ENCODE measurements around the gene AXL. TPM values are rescaled to one million over a fixed set of nuclear protein-coding genes. Genes with fewer than 3 reads are reported as not detected.

AXL gene
- total and polyA plus RNA-seq, 4 donors = 4.3 to 24.8 (median 12.1) TPM

DNA sequence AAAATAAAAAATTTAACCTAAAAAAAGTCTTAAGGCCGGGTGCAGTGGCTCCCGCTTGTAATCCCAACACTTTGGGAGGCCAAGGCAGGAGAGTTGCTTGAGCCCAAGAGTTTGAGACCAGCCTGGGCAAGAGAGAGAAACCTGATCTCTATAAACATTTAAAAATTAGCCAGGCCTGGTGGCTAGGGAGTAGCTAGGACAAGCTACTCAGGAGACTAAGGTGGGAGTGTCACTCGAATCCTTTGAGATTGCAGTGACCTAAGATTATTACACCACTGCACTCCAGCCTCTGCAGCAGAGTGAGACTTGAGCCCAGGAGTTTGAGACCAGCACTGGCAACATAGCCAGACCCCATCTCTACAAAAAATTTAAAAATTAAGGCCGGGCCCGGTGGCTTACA, 92.0 kb downstream of the AXL start:
- H3K4me1 ChIP-seq (ENCODE audit: control insufficient read depth in 4 of 4, insufficient read depth in 4 of 4, low read length in 3 of 4) = peaks cover 0 to 35% (median 25%) of the 10 kb centered on the region in 4 donors
- H3K9me3 ChIP-seq (ENCODE audit: control insufficient read depth in 4 of 4, low read length in 3 of 4) = no peaks in the 10 kb centered on the region
- TF ChIP-seq GABPA (IDR thresholded peaks at IDR 0.05 in 1 of 2, conservative IDR thresholded peaks at IDR 0.05 in 1 of 2) (no peak), FOXA2 (IDR thresholded peaks at IDR 0.05) (no peak), EGR1 (IDR thresholded peaks at IDR 0.05; ENCODE audit: low read depth in 2 of 2) (no peak), NR2F2 (IDR thresholded peaks at IDR 0.05) (no peak), SP1 (IDR thresholded peaks at IDR 0.05) (no peak), HNF4A (conservative IDR thresholded peaks at IDR 0.05) (no peak), TAF1 (conservative IDR thresholded peaks at IDR 0.05) (no peak), RAD21 (IDR thresholded peaks at IDR 0.05) (no peak), RXRA (IDR thresholded peaks at IDR 0.05) (no peak), YY1 (IDR thresholded peaks at IDR 0.05) (no peak), FOXA1 (IDR thresholded peaks at IDR 0.05) (no peak)
- TF ChIP-seq, protein P1, sequence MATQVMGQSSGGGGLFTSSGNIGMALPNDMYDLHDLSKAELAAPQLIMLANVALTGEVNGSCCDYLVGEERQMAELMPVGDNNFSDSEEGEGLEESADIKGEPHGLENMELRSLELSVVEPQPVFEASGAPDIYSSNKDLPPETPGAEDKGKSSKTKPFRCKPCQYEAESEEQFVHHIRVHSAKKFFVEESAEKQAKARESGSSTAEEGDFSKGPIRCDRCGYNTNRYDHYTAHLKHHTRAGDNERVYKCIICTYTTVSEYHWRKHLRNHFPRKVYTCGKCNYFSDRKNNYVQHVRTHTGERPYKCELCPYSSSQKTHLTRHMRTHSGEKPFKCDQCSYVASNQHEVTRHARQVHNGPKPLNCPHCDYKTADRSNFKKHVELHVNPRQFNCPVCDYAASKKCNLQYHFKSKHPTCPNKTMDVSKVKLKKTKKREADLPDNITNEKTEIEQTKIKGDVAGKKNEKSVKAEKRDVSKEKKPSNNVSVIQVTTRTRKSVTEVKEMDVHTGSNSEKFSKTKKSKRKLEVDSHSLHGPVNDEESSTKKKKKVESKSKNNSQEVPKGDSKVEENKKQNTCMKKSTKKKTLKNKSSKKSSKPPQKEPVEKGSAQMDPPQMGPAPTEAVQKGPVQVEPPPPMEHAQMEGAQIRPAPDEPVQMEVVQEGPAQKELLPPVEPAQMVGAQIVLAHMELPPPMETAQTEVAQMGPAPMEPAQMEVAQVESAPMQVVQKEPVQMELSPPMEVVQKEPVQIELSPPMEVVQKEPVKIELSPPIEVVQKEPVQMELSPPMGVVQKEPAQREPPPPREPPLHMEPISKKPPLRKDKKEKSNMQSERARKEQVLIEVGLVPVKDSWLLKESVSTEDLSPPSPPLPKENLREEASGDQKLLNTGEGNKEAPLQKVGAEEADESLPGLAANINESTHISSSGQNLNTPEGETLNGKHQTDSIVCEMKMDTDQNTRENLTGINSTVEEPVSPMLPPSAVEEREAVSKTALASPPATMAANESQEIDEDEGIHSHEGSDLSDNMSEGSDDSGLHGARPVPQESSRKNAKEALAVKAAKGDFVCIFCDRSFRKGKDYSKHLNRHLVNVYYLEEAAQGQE (IDR thresholded peaks at IDR 0.05) = no peak
- TF ChIP-seq, protein P2, sequence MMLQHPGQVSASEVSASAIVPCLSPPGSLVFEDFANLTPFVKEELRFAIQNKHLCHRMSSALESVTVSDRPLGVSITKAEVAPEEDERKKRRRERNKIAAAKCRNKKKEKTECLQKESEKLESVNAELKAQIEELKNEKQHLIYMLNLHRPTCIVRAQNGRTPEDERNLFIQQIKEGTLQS (IDR thresholded peaks at IDR 0.05) = no peak
- TF ChIP-seq, protein P3, sequence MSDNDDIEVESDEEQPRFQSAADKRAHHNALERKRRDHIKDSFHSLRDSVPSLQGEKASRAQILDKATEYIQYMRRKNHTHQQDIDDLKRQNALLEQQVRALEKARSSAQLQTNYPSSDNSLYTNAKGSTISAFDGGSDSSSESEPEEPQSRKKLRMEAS (IDR thresholded peaks at IDR 0.05) = no peak
- TF ChIP-seq, protein P4, sequence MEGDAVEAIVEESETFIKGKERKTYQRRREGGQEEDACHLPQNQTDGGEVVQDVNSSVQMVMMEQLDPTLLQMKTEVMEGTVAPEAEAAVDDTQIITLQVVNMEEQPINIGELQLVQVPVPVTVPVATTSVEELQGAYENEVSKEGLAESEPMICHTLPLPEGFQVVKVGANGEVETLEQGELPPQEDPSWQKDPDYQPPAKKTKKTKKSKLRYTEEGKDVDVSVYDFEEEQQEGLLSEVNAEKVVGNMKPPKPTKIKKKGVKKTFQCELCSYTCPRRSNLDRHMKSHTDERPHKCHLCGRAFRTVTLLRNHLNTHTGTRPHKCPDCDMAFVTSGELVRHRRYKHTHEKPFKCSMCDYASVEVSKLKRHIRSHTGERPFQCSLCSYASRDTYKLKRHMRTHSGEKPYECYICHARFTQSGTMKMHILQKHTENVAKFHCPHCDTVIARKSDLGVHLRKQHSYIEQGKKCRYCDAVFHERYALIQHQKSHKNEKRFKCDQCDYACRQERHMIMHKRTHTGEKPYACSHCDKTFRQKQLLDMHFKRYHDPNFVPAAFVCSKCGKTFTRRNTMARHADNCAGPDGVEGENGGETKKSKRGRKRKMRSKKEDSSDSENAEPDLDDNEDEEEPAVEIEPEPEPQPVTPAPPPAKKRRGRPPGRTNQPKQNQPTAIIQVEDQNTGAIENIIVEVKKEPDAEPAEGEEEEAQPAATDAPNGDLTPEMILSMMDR (IDR thresholded peaks at IDR 0.05; ENCODE audit: low read depth, low read length, missing input control) = no peak
- DNase-seq (ENCODE audit: low spot score) = no peak
- H3K9ac ChIP-seq (ENCODE audit: low read depth in 1 of 2, low read length in 2 of 2) = peak overlapping the region; percentile 67 to 97
- WGBS = 67% methylated on average over 5 of the region's 5 CpGs
- H3K36me3 ChIP-seq (ENCODE audit: control insufficient read depth in 4 of 4, insufficient read depth in 3 of 4, low read depth in 1 of 4, low read length in 3 of 4) = peaks cover 2 to 20% (median 7%) of the 10 kb centered on the region in 4 donors
- H3K27ac ChIP-seq (ENCODE audit: low read depth in 1 of 2, low read length in 2 of 2) = no peak overlapping the region
- peak overlapping the region; percentile 80 to 100 (median 93) for H3K4me3 ChIP-seq (ENCODE audit: low read depth in 1 of 3, low read length in 3 of 3)
- no peaks in the 10 kb centered on the region for H3K27me3 ChIP-seq (ENCODE audit: control insufficient read depth in 4 of 4, insufficient read depth in 4 of 4, low read length in 3 of 4)

Small RNA genes lying within 50 kb of the gene (small RNA-seq; reads per million reads assigned to genes)
- gene RN7SL34P = not detected

Other genes with a start within 250 kb of the AXL start
- 10 to 100 TPM in 1 of 2 donors, not detected in 1; 13.0 TPM for gene CYP2B6, start 227.9 kb upstream of the AXL start, total RNA-seq
- 100 to 1,000 TPM in 1 of 2 donors, 10 to 100 TPM in 1; 16.6 to 751 TPM for gene CYP2B6, start 227.9 kb upstream of the AXL start, polyA plus RNA-seq
- gene CYP2A13, start 130.8 kb upstream of the AXL start, total RNA-seq = under 1 TPM in 1 of 2 donors, not detected in 1; 0.08 TPM
- under 1 TPM in 1 of 2 donors, not detected in 1; 0.16 TPM for gene CYP2A13, start 130.8 kb upstream of the AXL start, polyA plus RNA-seq
- not detected for gene CYP2F1, start 104.8 kb upstream of the AXL start, total RNA-seq
- not detected for gene CYP2F1, start 104.8 kb upstream of the AXL start, polyA plus RNA-seq
- 1 to 10 TPM; 1.4 to 1.6 TPM for gene CYP2S1, start 26.0 kb upstream of the AXL start, total RNA-seq
- gene CYP2S1, start 26.0 kb upstream of the AXL start, polyA plus RNA-seq = 1 to 10 TPM in 1 of 2 donors, under 1 TPM in 1; 0.35 to 1.9 TPM
- gene HNRNPUL1, start 45.1 kb downstream of the AXL start, total RNA-seq = 10 to 100 TPM; 55.5 to 80.2 TPM
- gene HNRNPUL1, start 45.1 kb downstream of the AXL start, polyA plus RNA-seq = 10 to 100 TPM; 34.9 to 35.9 TPM
- 1 to 10 TPM; 3.8 to 5.6 TPM for gene CCDC97, start 90.9 kb downstream of the AXL start, total RNA-seq
- gene CCDC97, start 90.9 kb downstream of the AXL start, polyA plus RNA-seq = 1 to 10 TPM; 5.0 to 5.7 TPM
- 10 to 100 TPM in 1 of 2 donors, 1 to 10 TPM in 1; 4.9 to 10.6 TPM for gene TGFB1, start 134.7 kb downstream of the AXL start, total RNA-seq
- 1 to 10 TPM in 1 of 2 donors, under 1 TPM in 1; 0.83 to 8.9 TPM for gene TGFB1, start 134.7 kb downstream of the AXL start, polyA plus RNA-seq
- gene B9D2, start 144.9 kb downstream of the AXL start, total RNA-seq = 1 to 10 TPM; 2.4 to 2.5 TPM
- 1 to 10 TPM; 3.5 to 3.7 TPM for gene B9D2, start 144.9 kb downstream of the AXL start, polyA plus RNA-seq
- 1 to 10 TPM; 2.8 to 3.1 TPM for gene TMEM91, start 157.3 kb downstream of the AXL start, total RNA-seq
- 1 to 10 TPM; 1.6 to 4.0 TPM for gene TMEM91, start 157.3 kb downstream of the AXL start, polyA plus RNA-seq
- 10 to 100 TPM in 1 of 2 donors, 1 to 10 TPM in 1; 8.3 to 11.5 TPM for gene EXOSC5, start 178.1 kb downstream of the AXL start, total RNA-seq
- gene EXOSC5, start 178.1 kb downstream of the AXL start, polyA plus RNA-seq = 10 to 100 TPM; 26.2 to 26.7 TPM
- gene BCKDHA, start 178.6 kb downstream of the AXL start, total RNA-seq = 10 to 100 TPM; 38.5 to 43.1 TPM
- 10 to 100 TPM; 84.3 to 91.4 TPM for gene BCKDHA, start 178.6 kb downstream of the AXL start, polyA plus RNA-seq
- gene B3GNT8, start 208.2 kb downstream of the AXL start, total RNA-seq = 1 to 10 TPM in 1 of 2 donors, under 1 TPM in 1; 0.50 to 2.3 TPM
- under 1 TPM; 0.14 to 0.82 TPM for gene B3GNT8, start 208.2 kb downstream of the AXL start, polyA plus RNA-seq
- 10 to 100 TPM; 17.1 to 19.7 TPM for gene DMAC2, start 220.7 kb downstream of the AXL start, total RNA-seq
- 10 to 100 TPM; 28.6 to 28.8 TPM for gene DMAC2, start 220.7 kb downstream of the AXL start, polyA plus RNA-seq
- not detected for gene ERICH4, start 223.9 kb downstream of the AXL start, total RNA-seq
- not detected for gene ERICH4, start 223.9 kb downstream of the AXL start, polyA plus RNA-seq

Measured in liver (tissue), 10 donors.